GM23338 (cell line): ENCODE data around the gene PPP6R2.

Source experiments
- CREB1 ChIP-seq: fragments of 250-450 bp; sonication (Bioruptor Pico); IDR thresholded peaks from 2 replicates; pipeline ENCODE4 v1.5.0; 2020; ENCODE audit warnings: low read depth, mild to moderate bottlenecking, moderate library complexity
- STAT1 ChIP-seq: IDR thresholded peaks from one replicate; pipeline ENCODE4 v1.6.1; 2016; ENCODE audit warnings: antibody characterized with exemption; ENCODE audit not compliant: unreplicated experiment
- TF ChIP-seq, protein P1 (sequence below), 2 experiments: fragments of 200-600 bp in 1 of 2; sonication (generic) in 1 of 2; conservative IDR thresholded peaks; 2 replicates each; pipeline versions ENCODE4 v1.5.1 to v1.6.1; 2016 to 2017; ENCODE audit warnings: antibody characterized with exemption in 2 of 2, low read depth in 2 of 2, mild to moderate bottlenecking in 2 of 2, moderate library complexity in 1 of 2

DNA sequence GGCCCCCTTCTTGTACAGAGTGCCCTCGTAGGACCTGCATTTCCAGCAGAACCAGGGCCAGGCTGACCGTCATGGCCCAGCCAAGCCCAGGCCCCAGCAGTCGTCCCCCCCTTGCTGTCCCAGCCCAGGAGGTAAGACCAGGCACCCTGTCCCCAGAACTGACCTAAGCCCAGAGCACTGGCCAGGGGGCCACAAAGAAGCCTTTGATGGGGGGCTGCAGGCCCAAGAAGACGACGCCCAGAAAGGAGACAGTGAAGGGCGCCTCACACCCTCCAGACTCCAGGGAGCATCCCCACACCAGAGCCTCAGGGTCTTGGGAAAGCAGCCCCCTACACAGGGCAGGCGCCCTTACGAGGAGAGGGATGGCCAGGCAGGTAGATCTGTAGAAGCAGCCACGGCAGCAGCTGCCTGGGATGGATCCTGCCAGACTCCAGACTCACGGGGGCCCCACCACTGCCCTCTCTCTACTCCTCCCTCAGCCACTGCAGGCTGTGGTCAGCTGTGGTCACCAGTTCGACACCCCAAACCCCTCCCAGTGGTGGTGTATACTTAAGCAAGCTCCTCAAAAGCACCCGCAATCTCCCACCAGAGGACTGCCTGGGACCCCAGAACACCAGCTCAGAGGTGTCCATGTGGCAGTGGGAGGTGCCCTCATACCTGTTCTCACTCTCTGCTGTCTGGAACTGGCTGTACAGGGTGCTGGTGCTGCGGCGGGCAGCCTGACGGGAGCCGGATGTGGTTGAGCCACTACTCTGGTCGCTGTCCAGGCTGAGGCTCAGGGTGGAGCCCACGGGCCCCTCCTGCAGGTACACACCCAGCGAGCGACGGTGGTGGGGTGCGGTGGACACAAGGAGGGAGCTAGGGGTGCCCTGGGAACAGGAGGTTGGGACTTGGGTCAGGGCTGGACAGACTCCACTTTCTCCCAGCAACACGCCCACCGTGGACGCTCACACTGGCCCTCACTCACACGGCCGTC, 104.7 kb downstream of the PPP6R2 start:
- TF ChIP-seq, protein P1, sequence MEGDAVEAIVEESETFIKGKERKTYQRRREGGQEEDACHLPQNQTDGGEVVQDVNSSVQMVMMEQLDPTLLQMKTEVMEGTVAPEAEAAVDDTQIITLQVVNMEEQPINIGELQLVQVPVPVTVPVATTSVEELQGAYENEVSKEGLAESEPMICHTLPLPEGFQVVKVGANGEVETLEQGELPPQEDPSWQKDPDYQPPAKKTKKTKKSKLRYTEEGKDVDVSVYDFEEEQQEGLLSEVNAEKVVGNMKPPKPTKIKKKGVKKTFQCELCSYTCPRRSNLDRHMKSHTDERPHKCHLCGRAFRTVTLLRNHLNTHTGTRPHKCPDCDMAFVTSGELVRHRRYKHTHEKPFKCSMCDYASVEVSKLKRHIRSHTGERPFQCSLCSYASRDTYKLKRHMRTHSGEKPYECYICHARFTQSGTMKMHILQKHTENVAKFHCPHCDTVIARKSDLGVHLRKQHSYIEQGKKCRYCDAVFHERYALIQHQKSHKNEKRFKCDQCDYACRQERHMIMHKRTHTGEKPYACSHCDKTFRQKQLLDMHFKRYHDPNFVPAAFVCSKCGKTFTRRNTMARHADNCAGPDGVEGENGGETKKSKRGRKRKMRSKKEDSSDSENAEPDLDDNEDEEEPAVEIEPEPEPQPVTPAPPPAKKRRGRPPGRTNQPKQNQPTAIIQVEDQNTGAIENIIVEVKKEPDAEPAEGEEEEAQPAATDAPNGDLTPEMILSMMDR (conservative IDR thresholded peaks at IDR 0.05; ENCODE audit: low read depth in 2 of 2), result no peak
- TF ChIP-seq STAT1 (no peak), CREB1 (CRISPR knock-in tag) (no peak)
